Fibroblast of skin of right biceps (primary cell): ENCODE measurements around the gene PPP1R16B.

ENCODE experiments used
- DNase-seq: peaks from one replicate; pipeline ENCODE4 v3.0.0-alpha.2; 2013

Gene PPP1R16B

DNA sequence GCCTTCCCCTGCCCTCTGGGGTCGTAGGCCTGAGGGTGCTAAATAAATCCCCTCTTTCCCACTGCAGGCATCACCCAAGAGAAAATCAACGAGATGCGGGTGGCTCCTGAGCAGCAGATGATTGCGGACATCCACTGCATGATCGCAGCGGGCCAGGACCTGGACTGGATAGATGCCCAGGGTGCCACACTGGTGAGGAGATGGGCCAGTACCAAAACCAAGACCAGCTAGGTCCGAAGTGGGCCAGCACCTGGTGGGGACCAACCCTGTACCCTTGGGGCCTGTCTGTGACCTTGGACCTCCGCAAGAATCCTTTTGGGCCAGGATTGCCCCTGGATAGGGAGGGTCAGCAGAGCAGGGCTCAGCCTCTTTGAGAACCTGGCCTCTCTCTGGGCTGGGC, 97.1 kb downstream of the PPP1R16B start:
- no peak for DNase-seq

DNA sequence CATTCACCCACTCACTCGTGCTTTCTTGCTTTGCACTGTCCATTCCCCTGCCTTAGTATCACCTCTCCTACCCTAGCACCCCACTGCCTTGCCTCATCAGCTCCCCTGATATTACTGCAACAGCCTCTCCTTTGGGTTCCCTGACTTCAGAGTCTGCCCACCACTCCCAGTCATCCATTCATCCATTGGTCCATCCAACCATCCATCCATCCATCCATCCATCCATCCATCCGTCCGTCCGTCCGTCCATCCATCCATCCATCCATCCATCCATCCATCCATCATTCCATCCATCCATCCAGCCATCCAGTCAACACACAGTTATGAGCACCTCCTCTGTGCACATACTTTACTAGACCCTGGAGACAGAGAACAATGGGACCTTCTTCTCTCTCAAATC, 97.8 kb downstream of the PPP1R16B start:
- no peak for DNase-seq

DNA sequence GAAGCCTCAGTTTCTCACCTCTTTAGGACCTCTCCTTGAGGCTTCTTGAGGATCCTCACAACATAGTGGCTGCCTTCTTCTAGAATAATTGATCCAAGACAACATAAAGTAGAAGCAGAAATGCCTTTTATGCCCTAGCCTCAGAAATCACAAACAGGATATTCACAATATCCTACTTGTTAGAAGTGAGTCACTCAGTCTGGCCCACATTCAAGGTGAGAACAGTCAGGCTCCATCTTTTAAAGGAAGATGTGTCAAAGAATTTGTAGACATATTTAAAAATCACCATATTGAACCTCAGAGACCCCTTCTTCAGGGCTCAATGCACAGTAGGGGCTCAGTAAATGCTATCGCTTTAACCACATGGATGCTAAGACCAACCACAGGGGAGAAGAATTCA, 99.9 kb downstream of the PPP1R16B start:
- no peak for DNase-seq

DNA sequence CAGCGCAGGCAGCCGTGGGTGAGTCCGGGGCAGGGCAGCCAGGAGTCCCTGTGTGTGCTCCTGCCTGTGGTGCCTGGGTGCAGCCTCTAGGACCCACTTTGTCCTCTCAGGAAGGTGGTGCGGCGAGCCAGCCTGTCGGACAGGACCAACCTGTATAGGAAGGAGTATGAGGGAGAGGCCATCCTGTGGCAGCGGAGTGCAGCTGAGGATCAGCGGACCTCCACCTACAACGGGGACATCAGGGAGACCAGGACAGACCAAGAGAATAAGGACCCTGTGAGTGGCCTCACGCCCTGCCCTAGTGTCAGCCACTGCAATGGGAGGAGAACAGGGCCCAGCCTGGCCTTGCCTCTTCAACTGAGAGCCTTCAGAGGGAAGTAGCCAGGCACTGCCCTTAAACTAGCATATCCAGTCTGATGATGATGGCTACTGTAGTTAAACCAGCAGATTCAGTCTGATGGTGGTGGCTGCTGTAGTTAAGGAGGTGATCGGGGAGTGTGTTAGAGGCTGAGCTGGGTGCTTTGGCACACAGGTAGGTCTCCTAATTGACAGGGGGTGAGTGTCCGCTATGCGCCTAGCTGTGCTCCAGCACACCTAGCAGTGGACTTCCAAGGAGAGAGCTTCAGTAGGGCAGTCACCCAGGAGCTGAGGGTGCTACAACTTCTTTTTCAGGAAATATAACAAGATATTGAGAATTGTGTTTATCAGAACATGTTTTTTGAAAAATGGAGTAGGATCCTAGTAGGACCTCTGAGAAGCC, 102.6 kb downstream of the PPP1R16B start:
- DNase-seq = no peak

DNA sequence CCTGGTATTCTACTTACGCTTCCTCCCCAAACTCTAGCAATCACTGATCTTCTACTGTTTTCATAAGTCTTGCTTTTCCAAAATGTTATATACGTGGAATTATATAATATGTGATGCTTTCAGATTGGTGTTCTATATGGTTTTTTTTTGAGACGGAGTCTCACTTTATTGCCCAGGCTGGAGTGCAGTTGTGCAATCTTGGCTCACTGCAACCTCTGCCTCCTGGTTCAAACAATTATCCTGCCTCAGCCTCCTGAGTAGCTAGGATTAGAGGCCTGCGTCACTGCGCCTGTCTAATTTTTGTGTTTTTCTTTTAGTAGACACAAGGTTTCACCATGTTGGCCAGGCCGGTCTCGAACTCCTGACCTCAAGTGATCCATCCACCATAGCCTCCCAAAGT, 109.9 kb downstream of the PPP1R16B start:
- DNase-seq = no peak

DNA sequence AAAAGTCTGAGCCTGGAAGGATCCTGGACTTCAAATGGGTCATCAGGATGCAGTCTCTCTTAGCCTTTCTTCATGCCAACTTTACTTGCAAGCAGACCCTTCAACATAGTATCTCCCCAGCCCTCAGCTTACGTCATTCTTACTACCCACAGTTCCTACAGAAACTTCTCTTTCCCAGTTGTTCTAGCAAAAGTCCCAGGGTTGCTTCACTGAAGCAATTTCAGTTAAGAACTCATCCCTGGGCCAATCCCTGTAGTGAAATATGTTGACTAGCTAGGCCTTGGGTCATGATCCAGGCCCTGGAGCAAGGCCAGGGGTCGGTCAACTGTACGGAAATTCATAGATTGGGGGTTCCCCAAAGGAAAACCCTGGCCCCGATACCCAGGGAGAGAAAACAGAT, 112.2 kb downstream of the PPP1R16B start:
- no peak for DNase-seq

DNA sequence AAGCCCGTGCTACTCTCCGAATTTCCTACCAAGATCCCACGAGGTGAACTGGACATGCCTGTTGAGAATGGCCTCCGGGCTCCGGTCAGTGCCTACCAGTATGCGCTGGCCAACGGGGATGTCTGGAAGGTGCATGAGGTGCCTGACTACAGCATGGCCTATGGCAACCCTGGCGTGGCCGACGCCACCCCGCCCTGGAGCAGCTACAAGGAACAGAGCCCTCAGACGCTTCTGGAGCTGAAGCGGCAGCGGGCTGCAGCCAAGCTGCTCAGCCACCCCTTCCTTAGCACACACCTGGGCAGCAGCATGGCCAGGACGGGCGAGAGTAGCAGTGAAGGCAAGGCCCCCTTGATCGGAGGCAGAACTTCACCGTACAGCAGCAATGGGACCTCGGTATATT, 112.7 kb downstream of the PPP1R16B start:
- no peak for DNase-seq

DNA sequence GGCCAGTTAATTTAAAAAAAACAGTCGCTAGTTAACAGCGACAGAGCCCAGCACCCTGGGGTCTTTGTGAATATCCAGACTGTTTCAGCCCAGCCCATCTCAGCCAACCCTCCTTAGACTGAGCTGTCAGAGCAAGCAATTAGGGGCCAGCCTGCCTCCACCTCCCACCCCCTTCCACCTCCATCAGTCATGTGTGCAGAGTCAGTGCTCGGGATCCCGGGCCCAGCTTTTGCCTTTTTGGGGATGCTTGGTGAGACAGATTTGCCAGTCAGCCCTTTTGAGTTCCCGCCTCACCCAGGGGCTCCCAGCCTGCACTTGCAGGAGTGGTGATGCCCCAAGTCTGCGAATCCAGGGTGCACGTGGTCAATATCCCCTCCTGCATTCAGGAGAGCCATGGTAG, 114.2 kb downstream of the PPP1R16B start:
- no peak for DNase-seq

DNA sequence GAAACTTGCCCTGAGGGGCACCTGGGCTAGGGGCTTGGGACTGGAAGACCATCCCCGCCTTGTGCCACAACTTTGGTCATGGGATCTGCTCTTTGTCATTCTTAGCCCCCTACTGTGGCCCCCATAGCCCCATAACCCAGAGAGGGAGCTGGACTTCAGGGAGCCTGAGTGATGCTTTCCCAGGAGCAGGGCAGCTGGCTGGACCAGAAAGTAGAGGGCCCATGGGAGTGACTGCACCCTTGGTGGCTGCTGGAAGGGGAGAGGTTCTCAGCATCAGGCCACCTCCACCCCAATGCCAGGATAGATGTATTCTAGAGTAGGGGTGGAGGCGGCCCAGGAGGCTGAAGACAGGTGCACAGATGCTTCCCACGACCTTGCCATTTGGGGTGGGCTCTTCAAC, 114.9 kb downstream of the PPP1R16B start:
- DNase-seq = no peak

DNA sequence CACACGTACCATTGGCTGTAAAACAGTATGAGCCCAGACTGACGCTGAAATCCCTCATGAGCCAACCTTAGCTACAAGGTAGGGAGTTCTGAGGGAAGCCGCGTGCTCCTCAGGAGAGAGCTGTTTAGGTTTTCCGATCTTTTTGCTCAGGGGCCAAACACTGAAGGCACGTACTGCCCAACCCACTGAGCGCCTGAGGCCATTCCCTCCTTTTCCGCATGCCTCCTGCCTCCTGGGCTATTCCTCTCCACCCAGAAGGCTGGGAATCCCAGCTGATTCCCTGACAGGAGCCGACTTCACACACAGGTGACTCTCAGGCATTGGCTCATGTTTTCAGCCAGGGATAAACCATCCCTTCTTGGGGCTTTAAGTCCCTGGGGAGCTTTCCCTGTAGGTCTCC, 115.4 kb downstream of the PPP1R16B start:
- no peak for DNase-seq

DNA sequence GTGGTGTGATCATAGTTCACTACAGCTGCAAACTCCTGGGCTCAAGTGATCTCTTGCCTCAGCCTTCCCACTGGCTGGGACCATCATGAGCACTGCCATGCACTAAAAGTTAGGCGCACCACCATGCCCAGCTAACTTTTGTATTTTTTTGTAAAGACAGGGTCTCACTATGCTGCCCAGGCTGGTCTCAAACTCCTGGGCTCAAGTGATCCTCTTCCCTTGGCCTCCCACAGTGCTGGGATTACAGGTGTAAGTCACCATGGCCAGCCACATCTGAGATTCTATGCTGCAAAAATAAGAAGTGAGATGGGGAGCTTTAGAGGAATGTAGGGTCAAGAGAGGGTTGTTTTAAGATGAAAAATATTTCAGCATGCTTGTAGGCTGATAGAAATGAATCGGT, 119.2 kb downstream of the PPP1R16B start:
- DNase-seq = no peak

DNA sequence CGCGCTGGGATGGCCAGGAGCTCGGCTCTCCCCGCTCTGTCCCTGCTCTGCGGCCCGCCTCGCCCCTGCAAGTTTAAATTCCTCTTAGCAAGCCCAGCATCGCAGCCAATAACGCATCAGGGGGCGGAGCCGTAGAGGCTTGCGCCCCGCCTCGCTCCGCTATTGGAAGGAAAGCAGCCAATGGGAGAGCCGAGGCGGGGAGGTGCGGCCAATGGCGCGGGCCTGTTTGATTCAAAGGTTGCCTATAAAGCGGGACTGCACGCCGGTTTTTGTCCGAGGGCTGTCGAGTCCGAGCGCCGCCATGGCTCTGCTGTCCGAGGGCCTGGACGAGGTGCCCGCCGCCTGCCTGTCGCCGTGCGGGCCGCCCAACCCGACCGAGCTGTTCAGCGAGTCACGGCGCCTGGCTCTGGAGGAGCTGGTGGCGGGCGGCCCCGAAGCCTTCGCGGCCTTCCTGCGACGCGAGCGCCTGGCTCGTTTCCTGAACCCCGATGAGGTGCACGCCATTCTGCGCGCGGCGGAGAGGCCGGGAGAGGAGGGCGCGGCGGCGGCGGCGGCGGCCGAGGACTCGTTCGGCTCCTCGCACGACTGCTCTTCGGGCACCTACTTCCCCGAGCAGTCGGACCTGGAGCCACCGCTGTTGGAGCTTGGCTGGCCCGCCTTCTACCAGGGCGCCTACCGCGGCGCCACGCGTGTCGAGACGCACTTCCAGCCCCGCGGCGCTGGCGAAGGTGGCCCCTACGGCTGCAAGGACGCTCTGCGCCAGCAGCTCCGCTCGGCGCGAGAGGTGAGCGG, 120.8 kb downstream of the PPP1R16B start, which contains the start of gene FAM83D:
Gene FAM83D, plus strand, starts transcription at position 276 of the 792 bp plus-strand sequence. Its CDS starts 26 bp downstream, at position 302.
- DNase-seq = peak; percentile 98

DNA sequence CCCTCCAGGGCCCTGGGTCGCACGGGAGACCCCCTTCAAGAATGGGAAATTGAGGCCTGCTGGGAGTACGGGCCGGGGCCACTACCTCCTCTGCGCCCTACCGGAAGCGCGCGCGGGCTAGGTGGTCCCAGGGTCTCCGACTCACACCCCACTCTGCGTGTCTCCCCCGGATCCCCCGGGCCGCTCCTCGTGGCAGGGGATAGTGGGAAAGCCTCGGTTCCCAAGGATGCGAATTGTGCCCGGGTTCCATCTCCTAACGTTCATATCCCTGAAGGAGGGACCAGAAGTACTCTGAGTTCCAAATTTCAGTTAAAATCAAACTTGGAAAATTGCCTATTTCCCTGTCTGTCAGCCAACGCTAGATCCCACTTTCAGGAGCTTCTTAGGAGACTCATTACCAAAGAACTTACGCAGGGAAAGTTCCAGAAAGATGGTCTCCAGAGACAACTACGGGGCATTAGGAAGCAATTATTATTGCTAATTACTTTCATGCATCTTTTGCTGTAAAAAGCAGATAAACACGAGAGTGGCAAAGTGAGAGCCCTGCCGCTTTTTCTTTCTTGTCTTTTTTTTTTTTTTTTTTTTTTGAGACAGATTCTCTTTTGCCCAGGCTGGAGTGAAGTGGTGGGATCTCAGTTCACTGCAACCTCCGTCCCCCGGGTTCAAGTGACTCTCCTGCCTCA, 121.6 kb downstream of the PPP1R16B start:
- peak; percentile 30 for DNase-seq

DNA sequence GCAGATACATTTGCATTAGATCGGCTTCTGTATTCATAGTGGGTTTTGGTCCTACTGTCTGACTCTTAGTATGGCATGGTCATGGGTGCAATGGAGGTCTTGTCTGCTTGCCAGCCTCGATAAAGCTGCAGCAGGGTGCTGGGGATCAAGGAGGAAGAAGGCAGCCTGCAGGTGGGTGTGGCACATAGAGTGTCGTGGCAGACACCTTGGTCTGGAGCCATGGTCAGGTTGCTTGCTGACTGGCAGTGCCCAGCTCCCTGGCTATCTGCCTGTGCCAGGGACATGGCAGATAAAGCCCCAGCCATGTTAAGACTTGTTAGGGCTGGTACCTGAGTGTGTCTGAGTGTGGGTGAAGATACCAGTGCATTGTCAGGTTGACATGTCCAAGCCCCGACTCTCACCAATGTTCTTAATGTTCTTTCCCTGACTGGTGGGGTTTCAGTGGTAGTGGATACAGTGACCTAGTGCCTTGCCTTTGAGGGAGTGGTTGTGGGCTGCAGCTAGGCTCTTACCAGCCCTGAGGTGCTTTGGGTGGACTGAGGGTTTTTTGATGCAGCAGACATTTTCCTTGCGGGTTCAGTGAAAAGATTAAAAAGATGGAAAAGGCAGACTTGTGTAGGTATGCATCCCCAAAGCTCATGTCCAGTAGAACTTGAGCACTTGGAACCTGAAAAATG, 122.5 kb downstream of the PPP1R16B start:
- DNase-seq = no peak

DNA sequence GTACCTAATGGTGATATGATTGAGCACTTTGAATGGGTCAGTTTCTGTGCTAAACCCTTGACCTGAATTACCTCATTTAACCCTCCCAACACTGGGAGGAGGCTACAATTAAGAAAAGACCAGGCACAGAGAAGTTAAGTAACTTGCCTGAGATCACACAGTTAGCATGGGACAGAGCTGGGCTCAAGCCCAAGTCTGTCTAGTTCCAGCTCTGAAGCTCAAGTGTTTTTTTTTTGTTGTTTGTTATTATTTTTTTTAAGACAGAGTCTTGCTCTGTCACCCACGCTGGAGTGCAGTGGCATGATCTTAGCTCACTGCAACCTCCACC, 124.7 kb downstream of the PPP1R16B start:
- DNase-seq = no peak

DNA sequence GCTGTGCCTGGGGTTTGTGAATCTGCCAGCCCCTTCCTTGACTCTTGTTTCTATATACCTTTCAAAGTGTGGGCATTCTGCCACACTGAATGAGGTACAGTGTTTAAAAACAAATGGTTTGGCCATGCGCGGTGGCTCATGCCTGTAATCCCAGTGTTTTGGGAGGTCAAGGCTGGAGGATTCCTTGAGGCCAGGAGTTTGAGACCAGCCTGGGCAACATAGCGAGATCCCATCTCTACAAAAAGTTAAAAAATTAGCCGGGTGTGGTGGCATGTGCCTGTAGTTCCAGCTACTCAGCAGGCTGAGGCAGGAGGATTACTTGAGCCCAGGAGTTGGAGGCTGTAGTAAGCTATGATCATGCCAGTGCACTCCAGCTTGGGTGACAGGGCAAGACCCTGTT, 126.5 kb downstream of the PPP1R16B start:
- no peak for DNase-seq

DNA sequence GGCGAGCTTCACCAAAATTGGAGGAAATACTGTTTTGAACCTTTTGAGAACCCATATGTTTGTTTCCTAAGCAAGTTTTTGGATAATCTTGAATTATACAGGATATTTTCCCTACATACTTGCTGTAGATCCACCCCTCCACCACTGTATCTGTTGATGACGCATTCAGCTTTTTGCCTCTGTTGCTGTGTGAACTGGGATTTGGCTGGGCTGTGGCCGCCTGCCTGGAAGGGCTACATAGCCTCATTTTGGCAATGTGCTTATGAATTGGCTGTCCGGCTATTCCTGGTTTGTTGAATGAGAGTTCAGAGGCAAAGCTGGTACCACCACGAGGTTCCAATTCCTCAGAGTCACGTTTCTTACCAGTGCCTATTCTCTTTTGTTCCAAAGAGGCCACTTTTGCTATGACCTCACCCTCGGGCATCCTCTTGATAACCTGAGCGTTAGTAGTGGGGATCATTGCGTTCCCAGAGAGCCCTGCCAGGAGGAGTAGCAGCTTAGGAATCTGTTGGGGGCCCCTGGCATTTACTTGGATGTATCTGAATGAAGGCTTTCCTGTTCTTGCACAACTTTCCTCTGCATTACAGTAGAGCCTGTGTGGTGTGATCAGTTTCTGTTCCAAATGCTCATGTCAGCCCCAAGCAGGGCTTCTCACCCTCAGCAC, 127.1 kb downstream of the PPP1R16B start:
- peak; percentile 53 for DNase-seq

DNA sequence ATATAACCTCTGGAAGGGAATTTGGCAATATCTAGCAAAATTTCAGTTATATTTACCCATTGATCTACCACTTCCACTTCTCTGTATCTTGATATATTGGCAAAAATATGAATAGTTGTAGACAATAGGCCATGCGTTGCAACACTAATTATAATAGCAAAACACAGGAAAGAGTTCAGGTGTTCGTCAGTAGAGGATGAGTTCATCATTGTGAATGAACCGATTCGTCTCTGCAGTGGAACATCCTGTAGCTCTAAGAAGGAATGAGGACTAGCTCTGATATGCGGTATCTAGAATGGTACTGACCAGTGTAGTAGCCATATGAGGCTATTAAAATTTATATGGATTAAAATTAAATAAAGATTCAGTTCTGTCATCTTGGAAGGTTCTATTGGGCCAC, 129.0 kb downstream of the PPP1R16B start:
- no peak for DNase-seq

DNA sequence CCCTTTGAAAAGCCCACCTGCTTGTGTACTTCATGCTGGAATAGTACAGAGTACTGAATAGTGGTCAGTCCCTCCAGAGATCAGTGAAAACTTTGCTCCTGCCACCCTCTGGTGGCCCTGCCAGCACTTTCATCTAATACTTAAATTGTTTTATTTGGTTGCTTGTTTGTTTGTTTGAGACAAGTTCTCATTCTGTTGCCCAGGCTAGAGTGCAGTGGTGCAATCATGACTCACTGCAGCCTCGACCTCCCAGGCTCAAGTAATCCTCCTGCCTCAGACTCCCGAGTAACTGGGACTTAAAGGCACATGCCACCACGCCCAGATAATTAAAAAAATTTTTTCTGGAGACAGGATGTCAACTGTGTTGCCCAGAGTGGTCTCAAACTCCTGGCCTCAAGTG, 129.8 kb downstream of the PPP1R16B start:
- DNase-seq = no peak

DNA sequence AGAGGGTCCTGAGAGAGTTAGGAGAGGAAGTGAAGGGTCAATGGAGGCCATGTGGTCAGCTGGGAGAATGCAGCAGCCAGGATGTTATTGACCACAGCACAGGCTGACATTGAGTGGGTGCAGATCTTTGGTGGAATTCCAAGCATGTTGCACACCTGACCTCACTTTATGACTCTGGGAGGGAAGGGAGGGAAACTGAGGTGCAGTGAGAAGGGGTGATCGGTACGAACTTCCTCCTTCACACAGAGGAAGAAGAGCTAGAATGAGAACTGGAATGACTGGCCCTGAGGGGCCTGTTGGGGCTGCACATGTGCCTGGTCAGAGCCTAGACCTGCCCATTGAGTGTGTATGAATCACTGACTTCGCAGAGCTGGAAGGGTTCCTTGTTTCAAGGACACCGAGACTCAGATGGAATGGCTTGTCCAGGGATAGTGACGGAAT, 130.5 kb downstream of the PPP1R16B start:
- DNase-seq = no peak

DNA sequence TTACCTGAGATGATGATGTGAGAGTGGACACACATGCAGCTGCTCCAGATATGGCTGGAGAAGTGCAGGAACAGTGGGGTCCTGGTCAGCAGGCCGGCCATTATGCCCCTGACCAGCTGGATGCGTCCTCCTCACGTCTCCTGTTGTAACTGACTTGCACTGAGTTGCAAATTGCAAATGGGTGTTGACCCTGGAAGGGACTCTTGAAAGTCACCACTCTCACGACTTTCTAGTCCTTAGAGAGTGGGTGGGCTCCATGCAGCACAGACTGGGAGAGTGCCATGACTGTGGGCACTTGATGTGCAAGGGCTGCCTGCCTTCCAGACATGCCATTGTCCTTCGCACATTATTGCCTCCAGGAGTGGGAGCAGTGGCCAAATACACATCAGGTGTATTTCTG, 131.5 kb downstream of the PPP1R16B start:
- no peak for DNase-seq

DNA sequence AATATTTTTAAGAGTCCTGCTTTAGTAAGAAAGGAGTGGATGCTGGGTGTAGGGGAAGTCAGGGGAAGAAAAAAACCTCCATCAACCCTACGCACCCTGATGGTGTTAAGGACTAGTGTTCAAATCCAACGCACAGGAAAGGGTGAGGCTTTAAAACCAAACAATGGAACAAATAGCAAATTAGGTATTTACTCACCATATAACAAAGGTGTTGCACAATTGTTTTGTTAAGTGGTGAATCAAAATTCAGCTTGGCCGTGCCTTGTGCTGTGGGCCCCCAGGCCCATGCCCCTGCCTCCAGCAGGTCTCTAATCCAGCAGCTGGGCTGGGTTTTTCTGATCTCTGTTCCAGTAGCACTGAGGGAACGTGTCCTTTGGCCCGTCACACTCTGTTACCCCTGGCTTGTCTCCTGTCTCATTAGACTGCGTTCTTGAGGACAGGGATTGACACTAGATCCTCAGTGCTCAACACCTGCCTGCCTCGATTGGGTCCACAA, 132.5 kb downstream of the PPP1R16B start:
- no peak for DNase-seq

DNA sequence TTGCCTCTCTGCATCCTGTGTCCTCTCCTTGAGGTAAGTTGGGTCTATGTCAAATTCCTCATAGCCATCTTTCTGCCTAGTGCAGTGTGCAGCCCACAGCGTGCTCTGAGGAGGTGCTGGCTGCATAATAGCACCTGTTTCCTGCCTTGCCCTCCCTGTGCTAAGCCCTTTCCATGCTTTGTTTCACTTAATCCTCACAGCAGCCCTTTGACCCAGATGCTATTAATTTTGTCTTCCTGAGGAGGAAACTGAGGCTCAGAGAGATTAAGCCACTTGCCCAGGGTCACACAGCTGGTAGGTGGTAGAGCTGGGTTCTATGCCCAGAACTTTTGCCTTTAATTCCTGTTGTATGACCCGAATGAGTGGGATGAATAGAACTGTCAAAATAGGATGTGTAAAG, 134.2 kb downstream of the PPP1R16B start:
- DNase-seq = no peak
